ENCODE data around the gene LSM7. TPM values are rescaled to one million over a fixed set of nuclear protein-coding genes. Genes with fewer than 3 reads are reported as not detected.

Gene LSM7
- total RNA-seq, 1 donor from 2014 or later: 31.4 TPM

- peaks cover 21 to 59% of the 10 kb centered on the region in 2 donors for H3K36me3 ChIP-seq
- H3K27ac ChIP-seq: no peak overlapping the region
- H3K9me3 ChIP-seq: no peaks in the 10 kb centered on the region
- no peak for DNase-seq (ENCODE audit: low spot score in 2 of 2)
- H3K4me3 ChIP-seq: no peak overlapping the region
- TF ChIP-seq CTCF (IDR thresholded peaks at IDR 0.05): no peak
- intact Hi-C loops (cut with DNase I): no loop called here
- H3K4me1 ChIP-seq: no peaks in the 10 kb centered on the region
- no peaks in the 10 kb centered on the region for H3K27me3 ChIP-seq
Observed at GRCh38 chr19:2341244-2341751, 12.9 kb upstream of the LSM7 start.

- Histone ChIP-seq H3K9me3 (no peaks in the 10 kb centered on the region), H3K4me3 (no peak overlapping the region), H3K27ac (no peak overlapping the region), H3K36me3 (peaks cover 17 to 54% of the 10 kb centered on the region in 2 donors), H3K4me1 (no peaks in the 10 kb centered on the region), H3K27me3 (no peaks in the 10 kb centered on the region)
- DNase-seq (ENCODE audit: low spot score in 2 of 2): no peak
- TF ChIP-seq CTCF (IDR thresholded peaks at IDR 0.05): no peak
- intact Hi-C loops (cut with DNase I): no loop called here
Observed at GRCh38 chr19:2340496-2341243, 12.3 kb upstream of the LSM7 start.

- H3K36me3 ChIP-seq: peaks cover 14 to 48% of the 10 kb centered on the region in 2 donors
- no peak for DNase-seq (ENCODE audit: low spot score in 2 of 2)
- no peak overlapping the region for H3K4me3 ChIP-seq
- no peak for TF ChIP-seq CTCF (IDR thresholded peaks at IDR 0.05)
- intact Hi-C loops (cut with DNase I): no loop called here
- H3K27me3 ChIP-seq: no peaks in the 10 kb centered on the region
- H3K27ac ChIP-seq: no peak overlapping the region
- no peaks in the 10 kb centered on the region for H3K4me1 ChIP-seq
- no peaks in the 10 kb centered on the region for H3K9me3 ChIP-seq
Observed at GRCh38 chr19:2339644-2340310, 11.4 kb upstream of the LSM7 start.

- intact Hi-C loops (cut with DNase I): no loop called here
- H3K4me3 ChIP-seq: no peak overlapping the region
- DNase-seq (ENCODE audit: low spot score in 2 of 2): no peak
- no peak for TF ChIP-seq CTCF (IDR thresholded peaks at IDR 0.05)
- no peak overlapping the region for H3K27ac ChIP-seq
- peaks cover 13 to 42% of the 10 kb centered on the region in 2 donors for H3K36me3 ChIP-seq
- no peaks in the 10 kb centered on the region for H3K4me1 ChIP-seq
- H3K27me3 ChIP-seq: no peaks in the 10 kb centered on the region
- H3K9me3 ChIP-seq: no peaks in the 10 kb centered on the region
Observed at GRCh38 chr19:2338751-2339643, 10.6 kb upstream of the LSM7 start.

GRCh38 chr19:2338055-2338615 is 9.7 kb upstream of the LSM7 start:
- Histone ChIP-seq H3K36me3 (peaks cover 13 to 40% of the 10 kb centered on the region in 2 donors), H3K9me3 (no peaks in the 10 kb centered on the region), H3K27ac (no peak overlapping the region), H3K27me3 (no peaks in the 10 kb centered on the region), H3K4me3 (no peak overlapping the region), H3K4me1 (no peaks in the 10 kb centered on the region)
- TF ChIP-seq CTCF (IDR thresholded peaks at IDR 0.05): no peak
- DNase-seq (ENCODE audit: low spot score in 2 of 2): no peak
- intact Hi-C loops (cut with DNase I): no loop called here
